OCI-LY1 (cell line): Measurements from ENCODE around the gene ARFGAP1.

Source experiments
- H2AFZ ChIP-seq: fragments of 200-600 bp; sonication (generic), shearing (Covaris generic); 2 replicates; pipeline ENCODE4 v1.6.0; 2014; ENCODE audit warnings: antibody characterized with exemption, mild to moderate bottlenecking, low read length
- H3F3A ChIP-seq: fragments of 200-600 bp; sonication (generic), shearing (Covaris generic); 2 replicates; pipeline ENCODE4 v1.6.0; 2014; ENCODE audit warnings: mild to moderate bottlenecking, antibody characterized with exemption, low read length, moderate library complexity; ENCODE audit not compliant: insufficient read depth
- H3K27ac ChIP-seq: fragments of 200-600 bp; sonication (generic); 2 replicates; pipeline ENCODE4 v1.5.1; 2014; ENCODE audit warnings: low read length, mixed run types, mild to moderate bottlenecking, low read depth; ENCODE audit not compliant: poor library complexity, severe bottlenecking
- H3K27me3 ChIP-seq: fragments of 200-600 bp; sonication (generic); 2 replicates; pipeline ENCODE4 v1.6.0; 2014; ENCODE audit warnings: antibody characterized with exemption, mild to moderate bottlenecking, low read length, moderate library complexity; ENCODE audit not compliant: insufficient read depth
- H3K36me3 ChIP-seq: fragments of 200-600 bp; sonication (generic); 2 replicates; pipeline ENCODE4 v1.6.1; 2014; ENCODE audit warnings: mild to moderate bottlenecking, antibody characterized with exemption, low read length, moderate library complexity, mixed read lengths; ENCODE audit not compliant: insufficient read depth
- H3K4me1 ChIP-seq: fragments of 200-600 bp; sonication (generic); 2 replicates; pipeline ENCODE4 v1.5.1; 2014; ENCODE audit warnings: mild to moderate bottlenecking, low read length, moderate library complexity; ENCODE audit not compliant: insufficient read depth, severe bottlenecking
- H3K4me2 ChIP-seq: fragments of 200-600 bp; sonication (generic), shearing (Covaris generic); 2 replicates; pipeline ENCODE4 v1.6.1; 2014; ENCODE audit warnings: low read length
- H3K4me3 ChIP-seq: fragments of 200-600 bp; sonication (generic); 2 replicates; pipeline ENCODE4 v1.5.1; 2014; ENCODE audit warnings: low read length, low read depth, mild to moderate bottlenecking, mixed read lengths; ENCODE audit not compliant: poor library complexity, severe bottlenecking
- H3K79me2 ChIP-seq: fragments of 200-600 bp; shearing (Covaris generic); 2 replicates; pipeline ENCODE4 v1.6.1; 2016; ENCODE audit warnings: mixed run types, low read length, mixed read lengths; ENCODE audit not compliant: insufficient read depth
- H3K9ac ChIP-seq: fragments of 200-600 bp; sonication (generic), shearing (Covaris generic); 2 replicates; pipeline ENCODE4 v1.6.1; 2014; ENCODE audit warnings: mild to moderate bottlenecking, low read length, mixed read lengths
- H3K9me2 ChIP-seq: fragments of 200-600 bp; sonication (generic), shearing (Covaris generic); 2 replicates; pipeline ENCODE4 v1.6.1; 2014; ENCODE audit warnings: low read depth, mild to moderate bottlenecking, low read length, mixed read lengths
- H3K9me3 ChIP-seq: fragments of 200-600 bp; shearing (Covaris generic); 2 replicates; pipeline ENCODE4 v1.6.1; 2014; ENCODE audit warnings: low read length, mixed read lengths
- H4K20me1 ChIP-seq: fragments of 200-600 bp; sonication (generic), shearing (Covaris generic); 2 replicates; pipeline ENCODE4 v1.6.0; 2016; ENCODE audit warnings: mild to moderate bottlenecking, low read length; ENCODE audit not compliant: insufficient read depth
- EZH2 ChIP-seq: fragments of 200-600 bp; sonication (generic), shearing (Covaris generic); IDR thresholded peaks from 2 replicates; pipeline ENCODE4 v1.8.0; 2017; ENCODE audit warnings: borderline replicate concordance, mixed run types, mild to moderate bottlenecking, antibody characterized with exemption, low read length, moderate library complexity, mixed read lengths
- TF ChIP-seq, protein P1 (sequence below): fragments of 200-600 bp; sonication (generic), shearing (Covaris generic); IDR thresholded peaks from 2 replicates; pipeline ENCODE4 v1.5.1; 2017; ENCODE audit warnings: mild to moderate bottlenecking, antibody characterized with exemption, low read length, moderate library complexity, mixed read lengths

The ARFGAP1 gene

DNA sequence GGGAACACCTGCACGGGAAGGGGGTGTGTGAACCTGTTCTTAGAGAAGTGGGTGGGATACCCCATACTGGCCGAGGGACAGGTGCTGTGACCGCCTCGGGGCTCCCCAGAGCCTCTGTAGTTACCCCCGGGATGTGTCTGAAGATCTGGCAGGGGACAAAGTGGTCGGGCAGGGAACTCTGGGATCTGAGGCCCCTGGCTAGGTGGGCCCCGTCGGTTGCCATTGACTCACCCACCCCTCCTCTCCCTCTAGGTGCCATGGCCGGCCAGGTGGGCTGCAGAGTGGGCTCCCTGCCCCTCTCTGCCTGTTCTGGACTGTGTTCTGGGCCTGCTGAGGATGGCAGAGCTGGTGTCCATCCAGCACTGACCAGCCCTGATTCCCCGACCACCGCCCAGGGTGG is 32.6 kb upstream of the ARFGAP1 start:
- no peak overlapping the region for H3K27ac ChIP-seq

DNA sequence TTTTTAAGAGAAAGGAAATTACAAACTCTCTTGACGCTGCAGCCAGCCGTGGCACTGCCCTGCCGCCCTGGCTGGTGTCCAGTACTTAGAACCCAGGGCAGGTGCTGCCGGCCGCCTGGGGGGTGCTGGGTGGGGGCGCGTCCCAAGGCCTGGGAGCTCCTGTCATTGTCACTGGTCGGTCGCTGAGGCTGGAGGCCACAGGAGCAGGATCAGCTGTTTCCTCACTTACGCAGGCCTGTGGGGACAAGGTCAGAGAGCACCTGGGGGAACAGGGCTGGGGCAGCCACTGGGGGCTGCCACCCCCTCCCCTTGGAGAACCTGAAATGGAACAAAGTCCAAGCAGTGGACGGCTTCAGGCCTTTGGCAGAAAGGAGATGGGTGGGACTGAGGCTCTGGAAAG is 31.3 kb upstream of the ARFGAP1 start:
- H3K9ac ChIP-seq, result no peak overlapping the region
- no peaks in the 10 kb centered on the region; the same call in 1 of the 2 replicates for H3K27me3 ChIP-seq
- H3K9me2 ChIP-seq, result no peaks in the 10 kb centered on the region
- H3K36me3 ChIP-seq, result no peaks in the 10 kb centered on the region
- no peaks in the 10 kb centered on the region for H3F3A ChIP-seq
- H2AFZ ChIP-seq, result no peak overlapping the region
- no peaks in the 10 kb centered on the region for H4K20me1 ChIP-seq
- no peak overlapping the region for H3K27ac ChIP-seq
- no peaks in the 10 kb centered on the region for H3K79me2 ChIP-seq
- TF ChIP-seq EZH2, result no peak
- TF ChIP-seq, protein P1, sequence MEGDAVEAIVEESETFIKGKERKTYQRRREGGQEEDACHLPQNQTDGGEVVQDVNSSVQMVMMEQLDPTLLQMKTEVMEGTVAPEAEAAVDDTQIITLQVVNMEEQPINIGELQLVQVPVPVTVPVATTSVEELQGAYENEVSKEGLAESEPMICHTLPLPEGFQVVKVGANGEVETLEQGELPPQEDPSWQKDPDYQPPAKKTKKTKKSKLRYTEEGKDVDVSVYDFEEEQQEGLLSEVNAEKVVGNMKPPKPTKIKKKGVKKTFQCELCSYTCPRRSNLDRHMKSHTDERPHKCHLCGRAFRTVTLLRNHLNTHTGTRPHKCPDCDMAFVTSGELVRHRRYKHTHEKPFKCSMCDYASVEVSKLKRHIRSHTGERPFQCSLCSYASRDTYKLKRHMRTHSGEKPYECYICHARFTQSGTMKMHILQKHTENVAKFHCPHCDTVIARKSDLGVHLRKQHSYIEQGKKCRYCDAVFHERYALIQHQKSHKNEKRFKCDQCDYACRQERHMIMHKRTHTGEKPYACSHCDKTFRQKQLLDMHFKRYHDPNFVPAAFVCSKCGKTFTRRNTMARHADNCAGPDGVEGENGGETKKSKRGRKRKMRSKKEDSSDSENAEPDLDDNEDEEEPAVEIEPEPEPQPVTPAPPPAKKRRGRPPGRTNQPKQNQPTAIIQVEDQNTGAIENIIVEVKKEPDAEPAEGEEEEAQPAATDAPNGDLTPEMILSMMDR, result no peak
- H3K4me3 ChIP-seq, result no peak overlapping the region
- no peaks in the 10 kb centered on the region for H3K4me1 ChIP-seq
- H3K4me2 ChIP-seq, result no peak overlapping the region
- H3K9me3 ChIP-seq, result no peaks in the 10 kb centered on the region

More for the DNA sequence above, 32.6 kb upstream of the ARFGAP1 start:
- H3K36me3 ChIP-seq, result no peaks in the 10 kb centered on the region
- H3K4me2 ChIP-seq, result no peak overlapping the region
- H3F3A ChIP-seq, result no peaks in the 10 kb centered on the region
- TF ChIP-seq EZH2, result no peak
- TF ChIP-seq, protein P1, result no peak
- H3K9ac ChIP-seq, result no peak overlapping the region
- H3K9me3 ChIP-seq, result no peaks in the 10 kb centered on the region
- H4K20me1 ChIP-seq, result no peaks in the 10 kb centered on the region
- H3K9me2 ChIP-seq, result no peaks in the 10 kb centered on the region
- no peak overlapping the region for H3K4me3 ChIP-seq
- no peak overlapping the region for H2AFZ ChIP-seq
- no peaks in the 10 kb centered on the region for H3K4me1 ChIP-seq
- no peaks in the 10 kb centered on the region for H3K79me2 ChIP-seq
- H3K27me3 ChIP-seq, result no peaks in the 10 kb centered on the region; the same call in 1 of the 2 replicates

GRCh38 chr20:63242736-63243135 is 29.9 kb upstream of the ARFGAP1 start:
- H4K20me1 ChIP-seq, result no peaks in the 10 kb centered on the region
- TF ChIP-seq EZH2, result no peak
- TF ChIP-seq, protein P1, result no peak
- peaks cover 4% of the 10 kb centered on the region; the same call in 1 of the 2 replicates for H3K27me3 ChIP-seq
- H3K9me3 ChIP-seq, result no peaks in the 10 kb centered on the region
- no peaks in the 10 kb centered on the region for H3K36me3 ChIP-seq
- no peaks in the 10 kb centered on the region for H3F3A ChIP-seq
- no peak overlapping the region for H3K4me3 ChIP-seq
- no peak overlapping the region for H3K27ac ChIP-seq
- no peaks in the 10 kb centered on the region for H3K4me1 ChIP-seq
- no peaks in the 10 kb centered on the region for H3K9me2 ChIP-seq
- H3K9ac ChIP-seq, result no peak overlapping the region
- no peak overlapping the region for H2AFZ ChIP-seq
- no peaks in the 10 kb centered on the region for H3K79me2 ChIP-seq
- H3K4me2 ChIP-seq, result no peak overlapping the region
